Esophagus muscularis mucosa (tissue), 3 donors: Measurements from ENCODE around the gene CCNK.

Experiments
- CTCF ChIP-seq, 3 experiments: fragments of 200-600 bp in 2 of 3; fragments of 450-650 bp in 1 of 3; sonication (generic) in 2 of 3; IDR thresholded peaks; one replicate each; pipeline ENCODE4 v1.5.1; 2017 to 2019; ENCODE audit warnings: antibody characterized with exemption in 3 of 3, mild to moderate bottlenecking in 2 of 3, moderate library complexity in 1 of 3
- POLR2A ChIP-seq: fragments of 450-650 bp; IDR thresholded peaks from one replicate; pipeline ENCODE4 v1.6.1; 2017; ENCODE audit warnings: antibody characterized with exemption, moderate library complexity, mild to moderate bottlenecking, low read depth
- POLR2AphosphoS5 ChIP-seq, 2 donors: sonication (generic); formaldehyde crosslinking; IDR thresholded peaks; one replicate each; pipeline ENCODE4 v1.6.1; 2017; ENCODE audit warnings: antibody characterized with exemption in 2 of 2

GRCh38 chr14:99472937-99473336, 8.3 kb upstream of the CCNK start:
- TF ChIP-seq CTCF (IDR thresholded peaks at IDR 0.05) (no peak), POLR2AphosphoS5 (IDR thresholded peaks at IDR 0.05) (no peak), POLR2A (no peak)
